Retinal pigment epithelial cell (primary cell): ENCODE measurements around the gene AP1S3.

ENCODE experiments used
- DNase-seq: peaks from one replicate; pipeline ENCODE4 v3.0.0-alpha.2; 2010; ENCODE audit warnings: low read depth
- H3K4me3 ChIP-seq: 2 replicates; pipeline ENCODE4 v1.5.1; 2011; ENCODE audit warnings: mild to moderate bottlenecking, low read length, control low read depth, moderate library complexity
- CTCF ChIP-seq: conservative IDR thresholded peaks from 2 replicates; pipeline ENCODE4 v1.5.1; 2011; ENCODE audit warnings: low read depth, low read length, control low read depth, inconsistent platforms

The AP1S3 gene

GRCh38 chr2:223853425-223853837 lies 16.0 kb upstream of the AP1S3 start:
- no peak for DNase-seq
- no peak overlapping the region for H3K4me3 ChIP-seq
- no peak for TF ChIP-seq CTCF

GRCh38 chr2:223852281-223852795 lies 15.0 kb upstream of the AP1S3 start:
- DNase-seq, result no peak
- no peak overlapping the region for H3K4me3 ChIP-seq
- TF ChIP-seq CTCF, result no peak

GRCh38 chr2:223847410-223847809 lies 10.0 kb upstream of the AP1S3 start:
- H3K4me3 ChIP-seq, result no peak overlapping the region
- no peak for TF ChIP-seq CTCF
- no peak for DNase-seq

GRCh38 chr2:223846515-223846914 lies 9.1 kb upstream of the AP1S3 start:
- no peak for TF ChIP-seq CTCF
- DNase-seq, result peak; percentile 94
- H3K4me3 ChIP-seq, result no peak overlapping the region

- no peak overlapping the region for H3K4me3 ChIP-seq
- DNase-seq, result peak; percentile 74
- no peak for TF ChIP-seq CTCF
Measured at GRCh38 chr2:223841436-223842190, 4.2 kb upstream of the AP1S3 start.

GRCh38 chr2:223835701-223836532 lies 1.5 kb downstream of the AP1S3 start:
- DNase-seq, result no peak
- TF ChIP-seq CTCF, result no peak
- H3K4me3 ChIP-seq, result peak overlapping the region; percentile 85
